Activated T-cell treated with anti-CD3 and anti-CD28 coated beads, Interleukin-2, amount 50 U/mL, for 1 hour (primary cell): ENCODE results near the gene PTPRN2.
"Not testable (repeated sequence)": the region's sequence is repeated elsewhere in the genome, so short reads cannot be mapped to it uniquely, and the experiment has no call there.

Experiments used
- DNase-seq: peaks from one replicate; pipeline ENCODE4 v3.0.0-alpha.2; 2020

PTPRN2 gene

GRCh38 chr7:157574120-157574825, 1013.4 kb downstream of the PTPRN2 start:
- DNase-seq, result no peak

GRCh38 chr7:157573244-157573643, 1014.4 kb downstream of the PTPRN2 start:
- no peak for DNase-seq

- DNase-seq, result no peak
These were observed 1015.0 kb downstream of the PTPRN2 start for GRCh38 chr7:157572622-157573021.

GRCh38 chr7:157570531-157571200, 1017.0 kb downstream of the PTPRN2 start:
- no peak for DNase-seq

- no peak for DNase-seq
These were observed 1017.7 kb downstream of the PTPRN2 start for GRCh38 chr7:157569967-157570366.

- peak; percentile 64 for DNase-seq
These were observed 1018.6 kb downstream of the PTPRN2 start for GRCh38 chr7:157568770-157569584.

- DNase-seq, result no peak
These were observed 1019.4 kb downstream of the PTPRN2 start for GRCh38 chr7:157568106-157568769.

GRCh38 chr7:157567666-157568065, 1020.0 kb downstream of the PTPRN2 start:
- DNase-seq, result no peak

- no peak for DNase-seq
These were observed 1021.0 kb downstream of the PTPRN2 start for GRCh38 chr7:157566631-157567006.

- no peak for DNase-seq
These were observed 1021.5 kb downstream of the PTPRN2 start for GRCh38 chr7:157565981-157566630.

- DNase-seq, result no peak
These were observed 1022.4 kb downstream of the PTPRN2 start for GRCh38 chr7:157565201-157565626.

GRCh38 chr7:157564517-157565177, 1023.0 kb downstream of the PTPRN2 start:
- DNase-seq, result no peak

GRCh38 chr7:157563467-157564135, 1024.0 kb downstream of the PTPRN2 start:
- not testable (repeated sequence) for DNase-seq

- DNase-seq, result not testable (repeated sequence)
These were observed 1024.9 kb downstream of the PTPRN2 start for GRCh38 chr7:157562522-157563398.

GRCh38 chr7:157561816-157562410, 1025.7 kb downstream of the PTPRN2 start:
- DNase-seq, result no peak

- no peak for DNase-seq
These were observed 1026.2 kb downstream of the PTPRN2 start for GRCh38 chr7:157561523-157561785.

- DNase-seq, result no peak
These were observed 1026.7 kb downstream of the PTPRN2 start for GRCh38 chr7:157560710-157561522.

- DNase-seq, result no peak
These were observed 1027.4 kb downstream of the PTPRN2 start for GRCh38 chr7:157560258-157560654.

GRCh38 chr7:157559596-157560257, 1027.9 kb downstream of the PTPRN2 start:
- DNase-seq, result no peak
